HG03135 (cell line): Measurements from ENCODE around the gene KIAA1217.

ENCODE experiments used
- ATAC-seq: cut with Tn5 transposase; IDR thresholded peaks from one replicate; pipeline ENCODE4 v1.9.1; 2021; ENCODE audit warnings: mild to moderate bottlenecking, moderate library complexity; ENCODE audit not compliant: unreplicated experiment

The KIAA1217 gene

GRCh38 chr10:24208661-24209431, at the start of gene KIAA1217:
TSS of gene KIAA1217 (plus strand) at chr10:24209138. CDS start at chr10:24209194, 56 bp downstream.
- peak; percentile 36 for ATAC-seq

- no peak for ATAC-seq
Measured at GRCh38 chr10:24162206-24162985, 46.5 kb upstream of the KIAA1217 start.

- no peak for ATAC-seq
Measured at GRCh38 chr10:24163485-24163884, 45.5 kb upstream of the KIAA1217 start.

GRCh38 chr10:24168258-24169170, 40.4 kb upstream of the KIAA1217 start:
- ATAC-seq = no peak

- no peak for ATAC-seq
Measured at GRCh38 chr10:24170199-24170598, 38.7 kb upstream of the KIAA1217 start.

GRCh38 chr10:24172909-24173308, 36.0 kb upstream of the KIAA1217 start:
- ATAC-seq = no peak

GRCh38 chr10:24174014-24174413, 34.9 kb upstream of the KIAA1217 start:
- ATAC-seq = no peak

- ATAC-seq = no peak
Measured at GRCh38 chr10:24176658-24177057, 32.3 kb upstream of the KIAA1217 start.

GRCh38 chr10:24177636-24178035, 31.3 kb upstream of the KIAA1217 start:
- no peak for ATAC-seq

GRCh38 chr10:24180891-24181290, 28.0 kb upstream of the KIAA1217 start:
- ATAC-seq = no peak

- ATAC-seq = no peak
Measured at GRCh38 chr10:24184455-24184854, 24.5 kb upstream of the KIAA1217 start.

- ATAC-seq = no peak
Measured at GRCh38 chr10:24193330-24193729, 15.6 kb upstream of the KIAA1217 start.

GRCh38 chr10:24197263-24197662, 11.7 kb upstream of the KIAA1217 start:
- no peak for ATAC-seq

GRCh38 chr10:24201503-24202180, 7.3 kb upstream of the KIAA1217 start:
- no peak for ATAC-seq

- no peak for ATAC-seq
Measured at GRCh38 chr10:24202181-24202570, 6.8 kb upstream of the KIAA1217 start.

- ATAC-seq = no peak
Measured at GRCh38 chr10:24205821-24206220, 3.1 kb upstream of the KIAA1217 start.

- ATAC-seq = no peak
Measured at GRCh38 chr10:24206334-24206733, 2.6 kb upstream of the KIAA1217 start.

- no peak for ATAC-seq
Measured at GRCh38 chr10:24206926-24207325, 2.0 kb upstream of the KIAA1217 start.

GRCh38 chr10:24207341-24207740, 1.6 kb upstream of the KIAA1217 start:
- ATAC-seq = no peak

- no peak for ATAC-seq
Measured at GRCh38 chr10:24207781-24208611, 942 bp upstream of the KIAA1217 start.
